Panc1 (cell line): ENCODE data around the gene EIF3B. TPM values are rescaled to one million over a fixed set of nuclear protein-coding genes. Genes with fewer than 3 reads are reported as not detected.

Source experiments
- ATAC-seq: fragments of 200-7000 bp; cut with Tn5 transposase; 2 replicates; pipeline ENCODE4 v1.9.1; 2020; ENCODE audit warnings: mild to moderate bottlenecking, moderate library complexity
- BruUV-seq: library from RNA; stranded (reverse); fragments of 400-500 nt; replicated peaks from 2 replicates; lab custom pipeline; 2021; lab: Mats Ljungman, UMichigan
- CTCF ChIA-PET: fragments of 300-600 bp; sonication (Branson Sonifier 250); formaldehyde crosslinking; loops from one replicate; lab custom pipeline; 2022; ENCODE audit warnings: antibody characterized with exemption; lab: Charles Lee
- POLR2A ChIA-PET: fragments of 300-600 bp; sonication (Branson Sonifier 250); formaldehyde crosslinking; loops from one replicate; lab custom pipeline; 2022; ENCODE audit warnings: antibody characterized with exemption; lab: Charles Lee
- DNase-seq: peaks from one replicate; pipeline ENCODE4 v3.0.0-alpha.2; 2010; ENCODE audit warnings: low read depth, low spot score
- H3K27ac ChIP-seq: 2 replicates; pipeline ENCODE4 v1.5.1; 2011; ENCODE audit warnings: mild to moderate bottlenecking, low read length, inconsistent platforms
- H3K27me3 ChIP-seq: fragments of 200-500 bp; sonication (Bioruptor generic); 2 replicates; pipeline ENCODE4 v1.6.0; 2014; ENCODE audit warnings: low read length, inconsistent platforms; ENCODE audit not compliant: control insufficient read depth, insufficient read depth
- H3K36me3 ChIP-seq: fragments of 200-500 bp; sonication (Bioruptor generic); 2 replicates; pipeline ENCODE4 v1.5.1; 2014; ENCODE audit warnings: inconsistent platforms, mild to moderate bottlenecking, low read length, moderate library complexity; ENCODE audit not compliant: control insufficient read depth, insufficient read depth
- H3K4me1 ChIP-seq: 2 replicates; pipeline ENCODE4 v1.5.1; 2011; ENCODE audit warnings: inconsistent platforms, mild to moderate bottlenecking, low read length, moderate library complexity; ENCODE audit not compliant: control insufficient read depth, insufficient read depth
- H3K4me3 ChIP-seq, 2 experiments: 2 replicates each; pipeline ENCODE4 v1.5.1; 2011 to 2012; ENCODE audit warnings: low read depth in 2 of 2, low read length in 2 of 2, mild to moderate bottlenecking in 2 of 2, inconsistent platforms in 1 of 2, moderate library complexity in 1 of 2
- H3K9me3 ChIP-seq: fragments of 200-500 bp; sonication (Bioruptor generic); 2 replicates; pipeline ENCODE4 v1.5.1; 2014; ENCODE audit warnings: low read depth, mild to moderate bottlenecking, inconsistent platforms, low read length, moderate library complexity; ENCODE audit not compliant: control insufficient read depth, insufficient read depth
- POLR2AphosphoS5 ChIP-seq: IDR thresholded peaks from 2 replicates; pipeline ENCODE4 v1.6.1; 2012; ENCODE audit warnings: mild to moderate bottlenecking, low read depth, low read length, moderate library complexity
- REST ChIP-seq, 2 experiments: IDR thresholded peaks; 2 replicates each; pipeline ENCODE4 v1.6.1; 2011 to 2012; ENCODE audit warnings: low read depth in 2 of 2, control low read depth in 1 of 2, low read length in 1 of 2, mild to moderate bottlenecking in 1 of 2, moderate library complexity in 1 of 2; ENCODE audit not compliant: insufficient read depth in 1 of 2
- SIN3A ChIP-seq: IDR thresholded peaks from 2 replicates; pipeline ENCODE4 v1.6.1; 2012; ENCODE audit warnings: low read depth, mild to moderate bottlenecking, low read length, moderate library complexity, borderline replicate concordance; ENCODE audit not compliant: insufficient read depth
- TCF7L2 ChIP-seq: IDR thresholded peaks from 2 replicates; pipeline ENCODE4 v1.6.1; 2011; ENCODE audit warnings: mild to moderate bottlenecking, low read depth, low read length, inconsistent platforms
- in situ Hi-C: cut with HindIII; loops from 2 replicates; pipeline ENCODE4 v1.10.0; 2016; ENCODE audit warnings: low sequenced_read_pairs, low pct_unique_long_range_greater_than_20kb
- intact Hi-C: fragments of 100-400 bp; cut with micrococcal nuclease; formaldehyde crosslinking; loops from one replicate; pipeline ENCODE4 v1.10.0; 2022; ENCODE audit not compliant: unreplicated experiment
- total RNA-seq: library from RNA; stranded (reverse); gene quantifications from one replicate; pipeline ENCODE4 v1.2.1, GENCODE V29; 2021; ENCODE audit not compliant: unreplicated experiment
- TF ChIP-seq, protein P1 (sequence below): fragments of 450-650 bp; IDR thresholded peaks from 2 replicates; pipeline ENCODE4 v1.5.1; 2017; ENCODE audit warnings: mild to moderate bottlenecking

The EIF3B gene
- total RNA-seq, 1 experiment from 2014 or later: 432 TPM

DNA sequence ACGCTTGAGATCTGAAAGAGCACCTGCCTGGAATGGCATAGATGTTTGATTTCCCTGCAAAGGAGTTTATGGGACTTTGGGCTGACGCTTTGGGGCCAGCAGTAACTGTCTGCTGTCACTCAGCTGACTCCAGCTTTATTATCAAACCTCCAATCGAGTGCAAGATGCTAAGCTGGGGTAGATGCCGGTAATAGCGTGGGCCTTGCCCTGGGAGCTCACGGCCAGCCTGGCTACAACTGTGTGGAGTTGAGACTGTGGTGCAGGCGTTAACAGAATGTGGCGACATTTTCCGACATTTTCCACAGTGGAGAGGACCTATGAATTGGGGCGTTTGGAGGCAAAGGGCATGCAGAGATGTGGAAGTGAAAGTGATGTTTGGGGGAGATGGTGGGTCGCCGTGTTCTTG, 50.1 kb downstream of the EIF3B start:
- ATAC-seq (no peak), DNase-seq (no peak)
- H3K27me3 ChIP-seq: no peaks in the 10 kb centered on the region
- ChIA-PET CTCF (interaction anchor here (0.5 kb wide), 1 partner anchor 283 kb away, joined by 3 read pairs; no protein-coding TSS in a partner anchor), POLR2A (no interaction called here)
- peak overlapping the region; percentile 75 for H3K27ac ChIP-seq
- no TSS peak for BruUV-seq
- in situ Hi-C loops: no loop called here
- intact Hi-C loops: no loop called here
- peak overlapping the region; percentile 73 to 83 for H3K4me3 ChIP-seq
- no peaks in the 10 kb centered on the region for H3K9me3 ChIP-seq
- peaks cover 20% of the 10 kb centered on the region for H3K4me1 ChIP-seq
- TF ChIP-seq SIN3A (no peak), TCF7L2 (no peak), REST (IDR thresholded peaks at IDR 0.05; ENCODE audit: insufficient read depth in 1 of 2, low read depth in 2 of 2, low read length in 1 of 2) (no peak)
- TF ChIP-seq, protein P1, sequence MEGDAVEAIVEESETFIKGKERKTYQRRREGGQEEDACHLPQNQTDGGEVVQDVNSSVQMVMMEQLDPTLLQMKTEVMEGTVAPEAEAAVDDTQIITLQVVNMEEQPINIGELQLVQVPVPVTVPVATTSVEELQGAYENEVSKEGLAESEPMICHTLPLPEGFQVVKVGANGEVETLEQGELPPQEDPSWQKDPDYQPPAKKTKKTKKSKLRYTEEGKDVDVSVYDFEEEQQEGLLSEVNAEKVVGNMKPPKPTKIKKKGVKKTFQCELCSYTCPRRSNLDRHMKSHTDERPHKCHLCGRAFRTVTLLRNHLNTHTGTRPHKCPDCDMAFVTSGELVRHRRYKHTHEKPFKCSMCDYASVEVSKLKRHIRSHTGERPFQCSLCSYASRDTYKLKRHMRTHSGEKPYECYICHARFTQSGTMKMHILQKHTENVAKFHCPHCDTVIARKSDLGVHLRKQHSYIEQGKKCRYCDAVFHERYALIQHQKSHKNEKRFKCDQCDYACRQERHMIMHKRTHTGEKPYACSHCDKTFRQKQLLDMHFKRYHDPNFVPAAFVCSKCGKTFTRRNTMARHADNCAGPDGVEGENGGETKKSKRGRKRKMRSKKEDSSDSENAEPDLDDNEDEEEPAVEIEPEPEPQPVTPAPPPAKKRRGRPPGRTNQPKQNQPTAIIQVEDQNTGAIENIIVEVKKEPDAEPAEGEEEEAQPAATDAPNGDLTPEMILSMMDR: no peak
- H3K36me3 ChIP-seq: no peaks in the 10 kb centered on the region

DNA sequence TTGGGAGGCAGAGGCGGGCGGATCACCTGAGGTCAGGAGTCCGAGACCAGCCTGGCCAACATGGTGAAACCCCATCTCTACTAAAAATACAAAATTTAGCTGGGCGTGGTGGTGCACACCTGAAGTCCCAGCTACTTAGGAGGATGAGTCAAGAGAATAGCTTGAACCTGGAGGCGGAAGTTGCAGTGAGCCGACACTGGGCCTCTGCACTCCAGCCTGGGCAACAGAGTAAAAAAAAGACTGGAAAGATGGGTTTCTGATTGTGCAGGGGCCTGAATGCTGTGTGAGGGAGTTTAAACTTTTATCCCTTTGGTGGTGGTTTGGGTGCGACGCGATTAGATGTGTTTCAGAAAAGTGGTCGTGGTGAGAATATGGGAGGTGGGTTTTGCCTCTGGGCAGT, 50.6 kb downstream of the EIF3B start:
- CTCF ChIA-PET: interaction anchor here (0.5 kb wide), 1 partner anchor 282 kb away, joined by 3 read pairs; no protein-coding TSS in a partner anchor
- POLR2A ChIA-PET: no interaction called here
- no peak overlapping the region for H3K27ac ChIP-seq

More for the DNA sequence above, 50.6 kb downstream of the EIF3B start:
- ATAC-seq: no peak
- no peak for DNase-seq
- TF ChIP-seq SIN3A: no peak
- no peak for TF ChIP-seq TCF7L2
- TF ChIP-seq, protein P1: no peak
- no peak for TF ChIP-seq REST (IDR thresholded peaks at IDR 0.05; ENCODE audit: insufficient read depth in 1 of 2, low read depth in 2 of 2, low read length in 1 of 2)
- TF ChIP-seq POLR2AphosphoS5: no peak
- Histone ChIP-seq H3K4me3 (no peak overlapping the region), H3K27me3 (no peaks in the 10 kb centered on the region), H3K9me3 (no peaks in the 10 kb centered on the region), H3K4me1 (peaks cover 15% of the 10 kb centered on the region), H3K36me3 (no peaks in the 10 kb centered on the region)
- in situ Hi-C loops: no loop called here
- no TSS peak for BruUV-seq
- intact Hi-C loops: no loop called here
